Measurements from ENCODE around the gene MUS81.

- TF ChIP-seq, protein P1, sequence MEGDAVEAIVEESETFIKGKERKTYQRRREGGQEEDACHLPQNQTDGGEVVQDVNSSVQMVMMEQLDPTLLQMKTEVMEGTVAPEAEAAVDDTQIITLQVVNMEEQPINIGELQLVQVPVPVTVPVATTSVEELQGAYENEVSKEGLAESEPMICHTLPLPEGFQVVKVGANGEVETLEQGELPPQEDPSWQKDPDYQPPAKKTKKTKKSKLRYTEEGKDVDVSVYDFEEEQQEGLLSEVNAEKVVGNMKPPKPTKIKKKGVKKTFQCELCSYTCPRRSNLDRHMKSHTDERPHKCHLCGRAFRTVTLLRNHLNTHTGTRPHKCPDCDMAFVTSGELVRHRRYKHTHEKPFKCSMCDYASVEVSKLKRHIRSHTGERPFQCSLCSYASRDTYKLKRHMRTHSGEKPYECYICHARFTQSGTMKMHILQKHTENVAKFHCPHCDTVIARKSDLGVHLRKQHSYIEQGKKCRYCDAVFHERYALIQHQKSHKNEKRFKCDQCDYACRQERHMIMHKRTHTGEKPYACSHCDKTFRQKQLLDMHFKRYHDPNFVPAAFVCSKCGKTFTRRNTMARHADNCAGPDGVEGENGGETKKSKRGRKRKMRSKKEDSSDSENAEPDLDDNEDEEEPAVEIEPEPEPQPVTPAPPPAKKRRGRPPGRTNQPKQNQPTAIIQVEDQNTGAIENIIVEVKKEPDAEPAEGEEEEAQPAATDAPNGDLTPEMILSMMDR (IDR thresholded peaks at IDR 0.05) = no peak
- peak in 1 of 2 donors; percentile 37 for TF ChIP-seq POLR2A (IDR thresholded peaks at IDR 0.05)
These were observed 3.3 kb upstream of the MUS81 start for GRCh38 chr11:65856689-65857499.

Measured in heart left ventricle (tissue), 13 donors.